ENCODE measurements around the gene PANX2. TPM values are rescaled to one million over a fixed set of nuclear protein-coding genes. Genes with fewer than 3 reads are reported as not detected.

The PANX2 gene
- polyA plus RNA-seq, 1 donor: 1.3 TPM

- DNase-seq: no peak
Measured at GRCh38 chr22:50216055-50216683, 45.6 kb downstream of the PANX2 start.

- DNase-seq: no peak
Measured at GRCh38 chr22:50216684-50217520, 46.4 kb downstream of the PANX2 start.

GRCh38 chr22:50217543-50218152 lies 47.1 kb downstream of the PANX2 start:
- DNase-seq: no peak

GRCh38 chr22:50218153-50218995 lies 47.8 kb downstream of the PANX2 start:
- DNase-seq: no peak

GRCh38 chr22:50218996-50219727 lies 48.6 kb downstream of the PANX2 start:
- no peak for DNase-seq

- no peak for DNase-seq
Measured at GRCh38 chr22:50219800-50220602, 49.5 kb downstream of the PANX2 start.

- no peak for DNase-seq
Measured at GRCh38 chr22:50220603-50221409, 50.3 kb downstream of the PANX2 start.

- no peak for DNase-seq
Measured at GRCh38 chr22:50221410-50222300, 51.1 kb downstream of the PANX2 start.

GRCh38 chr22:50222508-50222907 lies 52.0 kb downstream of the PANX2 start:
- no peak for DNase-seq

- no peak for DNase-seq
Measured at GRCh38 chr22:50224071-50224470, 53.5 kb downstream of the PANX2 start.

GRCh38 chr22:50225200-50225969 lies 54.9 kb downstream of the PANX2 start:
- DNase-seq: no peak

- DNase-seq: no peak
Measured at GRCh38 chr22:50226063-50226874, 55.7 kb downstream of the PANX2 start.

GRCh38 chr22:50226875-50227165 lies 56.3 kb downstream of the PANX2 start:
- no peak for DNase-seq

GRCh38 chr22:50227579-50228215 lies 57.2 kb downstream of the PANX2 start:
- no peak for DNase-seq

GRCh38 chr22:50228366-50228765 lies 57.8 kb downstream of the PANX2 start:
- DNase-seq: no peak

- DNase-seq: no peak
Measured at GRCh38 chr22:50229370-50229769, 58.8 kb downstream of the PANX2 start.

All from left kidney (tissue), 2 donors.